Duodenal mucosa (tissue), 2 donors: Measurements from ENCODE around the gene MSI2.
"Not testable (repeated sequence)": the region's sequence is repeated elsewhere in the genome, so short reads cannot be mapped to it uniquely, and the experiment has no call there.

Source experiments
- H3K27ac ChIP-seq: one replicate; pipeline ENCODE4 v1.7.0; 2013; ENCODE audit warnings: low read depth, low read length
- H3K27me3 ChIP-seq, 2 donors: one replicate each; pipeline ENCODE4 v1.7.0; 2013; ENCODE audit warnings: low read length in 2 of 2, control low read depth in 1 of 2; ENCODE audit not compliant: insufficient read depth in 2 of 2, control insufficient read depth in 1 of 2
- H3K36me3 ChIP-seq, 2 donors: one replicate each; pipeline ENCODE4 v1.7.0; 2013; ENCODE audit warnings: low read length in 2 of 2, control low read depth in 1 of 2; ENCODE audit not compliant: insufficient read depth in 2 of 2, control insufficient read depth in 1 of 2
- H3K4me1 ChIP-seq, 2 donors: one replicate each; pipeline ENCODE4 v1.7.0; 2013; ENCODE audit warnings: low read length in 2 of 2, control low read depth in 1 of 2; ENCODE audit not compliant: insufficient read depth in 2 of 2, control insufficient read depth in 1 of 2
- H3K4me3 ChIP-seq, 2 donors: one replicate each; pipeline ENCODE4 v1.7.0; 2013; ENCODE audit warnings: low read length in 2 of 2, low read depth in 1 of 2
- H3K9ac ChIP-seq, 2 donors: one replicate each; pipeline ENCODE4 v1.7.0; 2013; ENCODE audit warnings: low read length in 2 of 2, low read depth in 1 of 2
- H3K9me3 ChIP-seq, 2 donors: one replicate each; pipeline ENCODE4 v1.7.0; 2013; ENCODE audit warnings: low read length in 2 of 2, control low read depth in 1 of 2; ENCODE audit not compliant: control insufficient read depth in 1 of 2

MSI2 gene

GRCh38 chr17:57294629-57295501, 38.5 kb downstream of the MSI2 start:
- no peak overlapping the region for H3K9ac ChIP-seq
- peaks cover 0 to 17% of the 10 kb centered on the region in 2 donors for H3K36me3 ChIP-seq
- H3K9me3 ChIP-seq: peaks cover 4 to 5% of the 10 kb centered on the region in 2 donors
- H3K27ac ChIP-seq: no peak overlapping the region
- no peaks in the 10 kb centered on the region for H3K27me3 ChIP-seq
- H3K4me3 ChIP-seq: no peak overlapping the region
- peaks cover 0 to 3% of the 10 kb centered on the region in 2 donors for H3K4me1 ChIP-seq

GRCh38 chr17:57295526-57296023, 39.3 kb downstream of the MSI2 start:
- no peak overlapping the region for H3K4me3 ChIP-seq
- peaks cover 4 to 5% of the 10 kb centered on the region in 2 donors for H3K9me3 ChIP-seq
- H3K27ac ChIP-seq: no peak overlapping the region
- H3K36me3 ChIP-seq: peaks cover 0 to 16% of the 10 kb centered on the region in 2 donors
- H3K27me3 ChIP-seq: no peaks in the 10 kb centered on the region
- H3K9ac ChIP-seq: no peak overlapping the region
- peaks cover 0 to 3% of the 10 kb centered on the region in 2 donors for H3K4me1 ChIP-seq

GRCh38 chr17:57296231-57296630, 39.9 kb downstream of the MSI2 start:
- Histone ChIP-seq H3K4me1 (peaks cover 0 to 3% of the 10 kb centered on the region in 2 donors), H3K9ac (no peak overlapping the region), H3K27me3 (no peaks in the 10 kb centered on the region), H3K4me3 (no peak overlapping the region), H3K9me3 (peaks cover 4 to 5% of the 10 kb centered on the region in 2 donors), H3K36me3 (peaks cover 0 to 14% of the 10 kb centered on the region in 2 donors), H3K27ac (no peak overlapping the region)

GRCh38 chr17:57299176-57299575, 42.9 kb downstream of the MSI2 start:
- Histone ChIP-seq H3K4me1 (peaks cover 0 to 3% of the 10 kb centered on the region in 2 donors), H3K9me3 (peaks cover 4 to 5% of the 10 kb centered on the region in 2 donors), H3K36me3 (peaks cover 0 to 12% of the 10 kb centered on the region in 2 donors), H3K4me3 (no peak overlapping the region), H3K27me3 (no peaks in the 10 kb centered on the region), H3K9ac (no peak overlapping the region), H3K27ac (no peak overlapping the region)

DNA sequence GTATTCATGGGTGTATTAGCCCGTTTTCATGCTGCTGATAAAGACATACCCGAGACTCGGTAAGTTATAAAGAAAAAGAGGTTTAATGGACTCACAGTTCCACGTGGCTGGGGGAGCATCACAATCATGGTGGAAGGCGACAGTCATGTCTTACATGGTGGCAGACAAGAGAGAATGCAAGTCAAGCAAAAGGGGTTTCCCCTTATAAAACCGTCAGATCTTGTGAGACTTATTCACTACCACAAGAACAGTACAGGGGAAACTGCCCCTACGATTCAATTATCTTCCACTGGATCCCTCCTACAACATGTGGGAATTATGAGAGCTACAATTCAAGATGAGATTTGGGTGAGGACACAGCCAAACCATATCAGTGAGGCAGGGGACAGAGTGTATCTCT, 44.3 kb downstream of the MSI2 start:
- H3K4me3 ChIP-seq, H3K27ac ChIP-seq, H3K9me3 ChIP-seq, H3K27me3 ChIP-seq, H3K36me3 ChIP-seq, H3K9ac ChIP-seq, H3K4me1 ChIP-seq: not testable (repeated sequence)

DNA sequence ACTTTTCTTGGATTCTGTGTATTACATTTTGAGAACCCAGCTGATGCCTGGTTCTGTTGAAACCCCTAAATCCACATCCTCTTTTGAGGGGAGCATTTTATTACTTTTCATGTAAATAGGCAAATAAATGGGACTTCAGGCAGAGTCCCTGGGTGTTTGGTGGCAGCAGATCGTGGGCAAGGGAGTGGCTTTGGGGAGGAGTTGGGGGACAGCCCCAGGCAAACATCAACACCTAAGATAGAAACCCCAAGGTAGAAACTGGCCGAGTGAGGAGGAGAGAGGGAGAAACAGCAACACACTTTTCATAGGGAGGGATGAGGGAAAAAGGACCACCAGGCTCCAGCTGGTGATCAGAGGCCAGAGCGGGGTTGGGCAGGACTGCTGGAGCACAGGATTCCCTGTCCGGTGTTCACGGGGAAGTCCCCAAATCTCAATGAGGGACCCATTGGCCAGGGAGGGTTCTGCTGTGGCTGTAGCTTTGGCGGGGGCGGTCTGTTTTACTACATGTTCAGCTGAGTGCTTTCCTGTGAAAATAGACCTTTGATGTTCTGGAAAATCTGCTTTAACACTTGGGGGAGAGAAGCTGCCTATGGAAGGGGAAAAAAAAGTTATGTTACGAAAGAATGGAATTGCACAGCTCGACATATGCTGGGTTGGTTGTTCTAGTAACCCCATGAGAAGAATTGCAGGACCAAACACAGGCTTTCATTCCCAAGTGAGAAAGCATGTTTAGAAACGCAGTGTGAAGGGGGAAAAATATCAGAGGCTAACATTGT, 46.6 kb downstream of the MSI2 start:
- Histone ChIP-seq H3K27me3 (no peaks in the 10 kb centered on the region), H3K4me1 (no peaks in the 10 kb centered on the region), H3K9ac (no peak overlapping the region), H3K36me3 (peaks cover 0 to 8% of the 10 kb centered on the region in 2 donors), H3K27ac (no peak overlapping the region), H3K9me3 (peaks cover under 1 to 4% of the 10 kb centered on the region in 2 donors), H3K4me3 (no peak overlapping the region)

DNA sequence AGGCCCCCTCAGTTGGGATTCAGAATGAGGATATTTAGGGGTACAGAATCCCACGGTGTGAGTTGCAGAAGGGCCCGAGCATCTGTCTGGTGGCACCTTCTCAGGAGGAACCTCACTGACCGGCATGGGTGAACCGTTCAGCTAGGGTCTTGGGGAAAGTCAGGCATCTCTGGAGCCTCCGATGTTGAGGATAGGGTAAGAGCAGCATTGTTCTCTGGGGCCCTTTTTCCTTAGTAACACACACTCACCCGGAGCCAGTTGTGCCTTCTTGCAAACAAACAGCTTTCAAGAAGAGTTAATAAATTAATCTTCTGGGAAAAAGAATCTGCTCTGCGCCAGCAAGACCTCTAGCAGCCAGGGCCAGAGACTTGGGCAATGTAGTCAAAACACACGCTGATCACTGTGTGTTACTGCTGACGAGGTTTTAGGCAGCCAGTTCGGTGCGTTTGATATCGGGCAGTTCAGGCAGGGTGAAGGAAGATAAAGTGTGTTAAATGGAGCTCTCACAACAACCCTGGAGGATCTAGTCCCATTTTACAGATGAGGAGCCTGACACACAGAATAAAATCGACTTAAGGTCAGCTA, 48.9 kb downstream of the MSI2 start:
- Histone ChIP-seq H3K36me3 (peaks cover 0 to 3% of the 10 kb centered on the region in 2 donors), H3K9me3 (no peaks in the 10 kb centered on the region), H3K9ac (no peak overlapping the region), H3K27ac (no peak overlapping the region), H3K4me3 (no peak overlapping the region), H3K27me3 (no peaks in the 10 kb centered on the region), H3K4me1 (no peaks in the 10 kb centered on the region)

DNA sequence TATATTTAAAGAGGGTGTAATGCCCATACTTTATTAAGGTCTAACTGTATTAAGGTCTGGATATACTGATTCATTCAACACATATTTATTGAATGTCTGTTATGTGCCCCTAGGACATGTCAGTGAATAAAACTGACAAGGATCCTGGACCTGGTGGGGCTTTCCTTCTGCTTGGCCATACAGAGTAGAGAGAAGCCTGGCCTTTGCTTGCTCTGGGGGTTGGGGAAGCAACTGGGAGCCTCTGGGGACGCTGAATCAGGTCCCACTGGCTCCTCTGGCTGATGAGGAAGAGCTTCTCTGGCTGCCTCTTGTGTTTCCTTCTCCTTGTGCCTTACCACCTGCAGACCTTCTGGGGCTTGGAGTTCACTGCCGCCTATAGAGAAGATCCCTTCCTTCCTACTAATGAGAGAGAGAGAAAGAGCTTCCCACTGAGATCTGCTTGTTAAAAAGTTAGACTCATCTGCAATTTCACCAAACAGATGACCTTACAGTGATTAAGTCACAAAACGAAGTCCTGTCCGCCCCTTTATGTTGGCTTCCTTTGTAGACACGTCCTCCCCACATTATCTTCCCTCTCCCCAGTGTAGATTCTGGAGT, 49.7 kb downstream of the MSI2 start:
- H3K4me1 ChIP-seq: peaks cover 0 to 3% of the 10 kb centered on the region in 2 donors
- no peaks in the 10 kb centered on the region for H3K9me3 ChIP-seq
- peaks cover 3 to 7% of the 10 kb centered on the region in 2 donors for H3K36me3 ChIP-seq
- H3K4me3 ChIP-seq: no peak overlapping the region
- H3K9ac ChIP-seq: no peak overlapping the region
- H3K27ac ChIP-seq: no peak overlapping the region
- H3K27me3 ChIP-seq: no peaks in the 10 kb centered on the region

GRCh38 chr17:57308543-57309186, 52.3 kb downstream of the MSI2 start:
- no peaks in the 10 kb centered on the region for H3K27me3 ChIP-seq
- H3K4me3 ChIP-seq: no peak overlapping the region
- peaks cover 3 to 7% of the 10 kb centered on the region in 2 donors for H3K36me3 ChIP-seq
- no peak overlapping the region for H3K27ac ChIP-seq
- peaks cover 11 to 15% of the 10 kb centered on the region in 2 donors for H3K4me1 ChIP-seq
- H3K9me3 ChIP-seq: no peaks in the 10 kb centered on the region
- no peak overlapping the region for H3K9ac ChIP-seq
